Neutrophil (primary cell): Measurements from ENCODE around the gene LBHD2.
A peak's percentile ranks its signal among the peaks of the same experiment; 100 is the strongest.

Experiments used
- H3K27ac ChIP-seq: fragments of 200-600 bp; sonication (generic); 2 replicates; pipeline ENCODE4 v1.5.1; 2016; ENCODE audit warnings: mild to moderate bottlenecking, moderate library complexity
- H3K27me3 ChIP-seq: fragments of 200-600 bp; sonication (generic); 2 replicates; pipeline ENCODE4 v1.6.0; 2016; ENCODE audit warnings: mild to moderate bottlenecking
- H3K36me3 ChIP-seq: fragments of 200-600 bp; sonication (generic); 2 replicates; pipeline ENCODE4 v1.5.1; 2017
- H3K4me1 ChIP-seq, 2 experiments: fragments of 200-600 bp in 1 of 2; sonication (generic) in 1 of 2; 1 replicate in 1 of 2; 2 replicates in 1 of 2; pipeline versions ENCODE4 v1.5.1 to v1.6.1; 2013 to 2016; ENCODE audit warnings: low read depth in 1 of 2, low read length in 1 of 2, mild to moderate bottlenecking in 1 of 2, moderate library complexity in 1 of 2; ENCODE audit not compliant: control insufficient read depth in 1 of 2, insufficient read depth in 1 of 2
- H3K4me3 ChIP-seq, 2 experiments: fragments of 200-600 bp in 1 of 2; sonication (generic) in 1 of 2; 1 replicate in 1 of 2; 2 replicates in 1 of 2; pipeline ENCODE4 v1.5.1; 2013 to 2016; ENCODE audit warnings: low read depth in 1 of 2, low read length in 1 of 2, mild to moderate bottlenecking in 1 of 2, moderate library complexity in 1 of 2
- H3K9me3 ChIP-seq: fragments of 200-600 bp; sonication (generic); 2 replicates; pipeline ENCODE4 v1.5.1; 2016
- TF ChIP-seq, protein P1 (sequence below): fragments of 200-600 bp; sonication (generic); IDR thresholded peaks from 2 replicates; pipeline ENCODE4 v1.5.1; 2016; ENCODE audit warnings: antibody characterized with exemption

LBHD2 gene

DNA sequence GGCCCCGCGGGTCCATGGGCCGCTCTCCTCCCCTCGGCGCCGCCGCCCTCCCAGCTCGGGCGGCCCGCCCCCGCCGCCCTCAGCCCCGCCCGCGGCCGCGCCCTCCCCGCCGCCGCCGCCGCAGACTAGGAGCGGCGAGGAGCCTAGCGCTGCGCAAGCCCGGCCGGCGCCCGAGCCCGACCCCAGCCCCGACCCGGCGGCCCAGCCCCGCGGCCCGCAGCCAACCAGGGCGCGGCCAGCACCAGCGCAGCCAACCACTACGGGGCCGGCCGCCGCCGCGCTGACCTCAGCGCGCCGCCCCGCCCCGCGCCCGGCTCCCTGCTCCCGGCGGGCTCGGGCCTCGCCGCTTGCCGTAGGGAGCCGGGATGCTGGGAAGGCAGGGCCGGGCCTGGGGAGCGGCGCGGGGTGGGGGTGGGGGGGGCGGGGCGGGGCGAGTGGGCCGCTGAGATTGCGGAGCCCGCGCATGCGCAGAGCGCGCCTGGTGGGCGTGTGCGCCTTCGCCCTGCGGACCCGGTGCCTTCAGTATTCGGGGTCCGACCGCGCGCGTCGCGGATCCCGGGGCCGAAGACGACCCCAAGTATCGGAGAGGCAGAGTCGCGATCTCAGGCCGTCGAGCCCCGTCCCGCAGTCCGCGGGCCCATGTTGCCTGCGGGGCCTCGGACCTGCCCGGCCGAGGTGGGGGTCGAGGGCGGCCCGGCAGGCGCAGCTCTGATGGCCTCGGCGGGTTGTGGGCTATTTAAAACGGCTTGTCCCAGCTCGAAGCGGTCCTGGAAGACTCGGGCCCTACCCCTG, 26.4 kb upstream of the LBHD2 start, which contains the start of gene CDC42BPB:
Gene CDC42BPB (minus strand): TSS at position 178 of the 792 bp plus-strand sequence. CDS start 376 bp downstream, outside the sequence.
- peak within 1 kb of the TSS; percentile 46 to 62 for H3K4me3 ChIP-seq
- H3K27ac ChIP-seq = no peak within 1 kb of the TSS
- TF ChIP-seq, protein P1, sequence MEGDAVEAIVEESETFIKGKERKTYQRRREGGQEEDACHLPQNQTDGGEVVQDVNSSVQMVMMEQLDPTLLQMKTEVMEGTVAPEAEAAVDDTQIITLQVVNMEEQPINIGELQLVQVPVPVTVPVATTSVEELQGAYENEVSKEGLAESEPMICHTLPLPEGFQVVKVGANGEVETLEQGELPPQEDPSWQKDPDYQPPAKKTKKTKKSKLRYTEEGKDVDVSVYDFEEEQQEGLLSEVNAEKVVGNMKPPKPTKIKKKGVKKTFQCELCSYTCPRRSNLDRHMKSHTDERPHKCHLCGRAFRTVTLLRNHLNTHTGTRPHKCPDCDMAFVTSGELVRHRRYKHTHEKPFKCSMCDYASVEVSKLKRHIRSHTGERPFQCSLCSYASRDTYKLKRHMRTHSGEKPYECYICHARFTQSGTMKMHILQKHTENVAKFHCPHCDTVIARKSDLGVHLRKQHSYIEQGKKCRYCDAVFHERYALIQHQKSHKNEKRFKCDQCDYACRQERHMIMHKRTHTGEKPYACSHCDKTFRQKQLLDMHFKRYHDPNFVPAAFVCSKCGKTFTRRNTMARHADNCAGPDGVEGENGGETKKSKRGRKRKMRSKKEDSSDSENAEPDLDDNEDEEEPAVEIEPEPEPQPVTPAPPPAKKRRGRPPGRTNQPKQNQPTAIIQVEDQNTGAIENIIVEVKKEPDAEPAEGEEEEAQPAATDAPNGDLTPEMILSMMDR = no peak
- H3K9me3 ChIP-seq = no peaks in the 10 kb centered on the region
- H3K36me3 ChIP-seq = no peaks in the 10 kb centered on the region
- H3K4me1 ChIP-seq = peaks cover 0 to 9% of the 10 kb centered on the region in 2 experiments
- H3K27me3 ChIP-seq = peaks cover 98% of the 10 kb centered on the region

DNA sequence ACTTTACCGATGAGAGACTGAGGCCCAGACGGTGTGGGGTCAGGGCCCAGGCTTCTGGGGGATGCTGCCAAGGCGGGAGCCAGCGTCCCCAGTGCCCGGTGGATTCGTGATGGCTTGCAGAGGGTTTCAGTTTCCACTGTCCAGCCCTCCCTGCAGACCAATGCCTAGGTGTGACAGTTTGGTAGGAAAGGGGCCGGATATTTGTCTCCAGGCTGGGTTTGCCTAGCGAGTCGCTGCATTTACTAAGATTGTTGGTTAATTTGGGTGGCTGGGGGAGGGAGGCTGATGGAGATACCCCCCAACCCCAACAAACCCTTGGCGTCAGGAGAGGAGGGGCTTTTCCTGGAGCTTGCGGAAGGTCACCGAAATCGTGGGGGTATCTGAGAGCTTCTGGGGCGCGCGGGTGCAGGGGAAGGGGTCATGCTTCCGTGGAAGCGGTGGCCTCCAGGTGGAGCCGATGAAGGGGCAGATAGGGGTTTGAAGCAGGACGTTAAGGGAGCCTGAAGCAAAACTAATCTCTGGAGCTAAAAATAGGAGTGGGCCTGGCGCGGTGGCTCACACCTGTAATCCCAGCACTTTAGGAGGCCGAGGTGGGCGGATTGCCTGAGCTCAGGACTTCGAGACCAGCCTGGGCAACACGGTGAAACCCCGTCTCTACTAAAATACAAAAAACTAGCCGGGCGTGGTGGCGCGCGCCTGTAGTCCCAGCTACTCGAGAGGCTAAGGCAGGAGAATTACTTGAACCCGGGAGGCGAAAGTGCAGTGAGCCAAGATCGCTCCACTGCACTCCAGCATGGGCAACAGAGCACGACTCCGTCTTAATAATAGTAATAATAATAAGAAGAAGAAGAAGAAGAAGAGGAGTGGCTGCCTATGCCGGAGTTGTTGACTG, 25.6 kb upstream of the LBHD2 start:
- H3K9me3 ChIP-seq = no peaks in the 10 kb centered on the region
- H3K27ac ChIP-seq = no peak overlapping the region
- peaks cover 0 to 9% of the 10 kb centered on the region in 2 experiments for H3K4me1 ChIP-seq
- H3K4me3 ChIP-seq = peak overlapping the region; percentile 46 to 62
- TF ChIP-seq, protein P1 = no peak
- H3K27me3 ChIP-seq = peaks cover 98% of the 10 kb centered on the region
- H3K36me3 ChIP-seq = no peaks in the 10 kb centered on the region

DNA sequence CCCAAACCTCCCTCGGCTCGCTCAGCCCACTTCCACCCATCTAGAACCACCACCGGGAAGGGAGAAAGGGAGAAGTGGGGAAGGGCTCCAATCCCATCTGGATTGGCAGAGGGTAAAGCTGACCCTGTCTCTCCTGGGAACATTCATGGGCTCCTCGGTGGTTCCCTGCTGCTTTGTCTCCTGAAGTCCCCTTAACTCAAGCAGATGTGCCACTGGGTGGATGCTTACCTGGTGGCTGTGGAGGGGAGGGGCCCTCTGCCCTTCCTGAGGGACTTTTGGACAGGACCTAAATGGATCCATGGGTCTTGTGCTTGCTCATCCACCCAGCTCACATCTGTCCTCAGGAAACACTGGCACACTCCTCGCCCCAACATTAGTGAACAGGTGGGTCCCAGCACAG, 24.5 kb upstream of the LBHD2 start:
- peaks cover 0 to 9% of the 10 kb centered on the region in 2 experiments for H3K4me1 ChIP-seq
- H3K4me3 ChIP-seq = no peak overlapping the region
- H3K36me3 ChIP-seq = no peaks in the 10 kb centered on the region
- no peak overlapping the region for H3K27ac ChIP-seq
- H3K27me3 ChIP-seq = peaks cover 93% of the 10 kb centered on the region
- TF ChIP-seq, protein P1 = no peak
- H3K9me3 ChIP-seq = no peaks in the 10 kb centered on the region

DNA sequence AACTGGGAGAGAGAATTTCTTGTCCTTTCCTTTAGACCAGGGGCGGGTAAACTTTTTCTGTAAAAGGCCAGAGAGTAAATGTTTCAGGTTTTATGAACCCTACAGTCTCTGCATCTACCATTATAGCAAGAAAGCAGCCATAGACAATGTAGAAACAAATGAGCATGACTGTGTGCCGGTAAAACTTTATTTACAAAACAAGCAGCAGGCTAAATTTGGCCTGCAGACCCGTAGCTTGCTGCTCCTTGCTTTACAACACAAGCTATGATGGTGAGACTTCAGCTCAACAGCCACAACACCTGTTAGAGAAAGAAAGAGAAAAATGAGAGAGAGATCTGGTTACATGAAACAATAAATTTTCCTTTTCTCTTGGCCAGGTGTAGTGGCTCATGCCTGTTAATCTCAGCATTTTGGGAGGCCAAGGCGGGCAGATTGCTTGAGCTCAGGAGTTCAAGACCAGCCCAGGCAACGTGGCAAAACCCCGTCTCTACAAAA, 22.5 kb upstream of the LBHD2 start:
- H3K27me3 ChIP-seq = peaks cover 86% of the 10 kb centered on the region
- no peak overlapping the region for H3K4me3 ChIP-seq
- no peak overlapping the region for H3K27ac ChIP-seq
- H3K36me3 ChIP-seq = no peaks in the 10 kb centered on the region
- H3K4me1 ChIP-seq = peaks cover 0 to 9% of the 10 kb centered on the region in 2 experiments
- TF ChIP-seq, protein P1 = no peak
- no peaks in the 10 kb centered on the region for H3K9me3 ChIP-seq

DNA sequence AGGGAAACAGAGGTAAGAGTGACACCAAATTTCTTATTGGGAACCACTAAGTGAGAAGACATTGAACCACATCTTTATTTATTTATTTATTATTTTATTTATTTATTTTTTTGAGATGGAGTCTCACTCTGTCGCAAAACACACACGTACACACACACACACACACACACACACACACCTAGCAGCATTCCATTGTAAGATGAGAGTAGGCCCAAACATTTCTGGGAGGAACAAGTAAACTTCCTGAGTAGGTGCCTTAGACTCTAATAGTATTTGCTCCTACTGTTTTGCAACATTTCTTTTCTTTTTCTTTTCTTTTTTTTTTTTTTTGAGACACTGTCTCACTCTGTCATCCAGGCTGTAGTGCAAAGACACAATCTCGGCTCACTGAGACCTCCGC, 19.6 kb upstream of the LBHD2 start:
- Histone ChIP-seq H3K9me3 (no peaks in the 10 kb centered on the region), H3K4me3 (no peak overlapping the region), H3K27me3 (peaks cover 71% of the 10 kb centered on the region), H3K36me3 (no peaks in the 10 kb centered on the region), H3K27ac (no peak overlapping the region), H3K4me1 (no peaks in the 10 kb centered on the region)
- TF ChIP-seq, protein P1 = no peak
